Astrocyte (in vitro differentiated cells and primary cell): Measurements from ENCODE around the gene ZFYVE28. TPM values are rescaled to one million over a fixed set of nuclear protein-coding genes. Genes with fewer than 3 reads are reported as not detected.

ENCODE experiments used
- DNase-seq: peaks from one replicate; pipeline ENCODE4 v3.0.0-alpha.2; 2010; ENCODE audit warnings: low read depth
- FAIRE-seq: peaks from 2 replicates; lab custom pipeline; 2011; peaks lifted over from hg19 to GRCh38; lab: Jason Lieb, UNC
- H2AFZ ChIP-seq: 2 replicates; pipeline ENCODE4 v1.6.0; 2012; ENCODE audit warnings: low read depth, low read length, inconsistent platforms
- H3K27ac ChIP-seq: 2 replicates; pipeline ENCODE4 v1.5.1; 2011; ENCODE audit warnings: low read depth, low read length, inconsistent platforms
- H3K27me3 ChIP-seq: 2 replicates; pipeline ENCODE4 v1.6.0; 2011; ENCODE audit warnings: low read length, inconsistent platforms; ENCODE audit not compliant: insufficient read depth
- H3K36me3 ChIP-seq: 2 replicates; pipeline ENCODE4 v1.5.1; 2011; ENCODE audit warnings: low read length, inconsistent platforms; ENCODE audit not compliant: insufficient read depth
- H3K4me1 ChIP-seq: 2 replicates; pipeline ENCODE4 v1.5.1; 2011; ENCODE audit warnings: low read length, inconsistent platforms; ENCODE audit not compliant: insufficient read depth
- H3K4me2 ChIP-seq: 2 replicates; pipeline ENCODE4 v1.6.0; 2012; ENCODE audit warnings: low read length, inconsistent platforms
- H3K4me3 ChIP-seq: 2 replicates; pipeline ENCODE4 v1.5.1; 2011; ENCODE audit warnings: low read depth, mild to moderate bottlenecking, low read length, inconsistent platforms; ENCODE audit not compliant: insufficient read depth
- H3K79me2 ChIP-seq: 2 replicates; pipeline ENCODE4 v1.6.0; 2012; ENCODE audit warnings: mild to moderate bottlenecking, low read length, inconsistent platforms; ENCODE audit not compliant: insufficient read depth
- H3K9ac ChIP-seq: 2 replicates; pipeline ENCODE4 v1.6.0; 2012; ENCODE audit warnings: mild to moderate bottlenecking, low read length, inconsistent platforms
- H3K9me3 ChIP-seq: 2 replicates; pipeline ENCODE4 v1.5.1; 2012; ENCODE audit warnings: low read depth, mild to moderate bottlenecking, low read length, inconsistent platforms; ENCODE audit not compliant: insufficient read depth
- H4K20me1 ChIP-seq: 2 replicates; pipeline ENCODE4 v1.6.0; 2012; ENCODE audit warnings: low read length, inconsistent platforms; ENCODE audit not compliant: insufficient read depth
- H3K27ac Mint-ChIP-seq: one replicate; pipeline ENCODE4 v1.8.0; 2021; ENCODE audit warnings: mild to moderate bottlenecking, mixed read lengths; ENCODE audit not compliant: unreplicated experiment
- H3K27me3 Mint-ChIP-seq: one replicate; pipeline ENCODE4 v1.8.0; 2021; ENCODE audit warnings: low read depth, mixed read lengths; ENCODE audit not compliant: unreplicated experiment
- H3K36me3 Mint-ChIP-seq: one replicate; pipeline ENCODE4 v1.8.0; 2021; ENCODE audit warnings: low read depth, mixed read lengths; ENCODE audit not compliant: unreplicated experiment
- H3K4me1 Mint-ChIP-seq: one replicate; pipeline ENCODE4 v1.8.0; 2021; ENCODE audit warnings: low read depth, mixed read lengths; ENCODE audit not compliant: unreplicated experiment
- H3K4me3 Mint-ChIP-seq: one replicate; pipeline ENCODE4 v1.8.0; 2021; ENCODE audit warnings: mild to moderate bottlenecking, moderate library complexity, mixed read lengths; ENCODE audit not compliant: unreplicated experiment
- H3K9me3 Mint-ChIP-seq: one replicate; pipeline ENCODE4 v1.8.0; 2021; ENCODE audit warnings: mild to moderate bottlenecking, mixed read lengths; ENCODE audit not compliant: unreplicated experiment
- EZH2 ChIP-seq: IDR thresholded peaks from 2 replicates; pipeline ENCODE4 v1.6.1; 2012; ENCODE audit warnings: mild to moderate bottlenecking, low read length, inconsistent platforms; ENCODE audit not compliant: insufficient read depth
- total RNA-seq: library from RNA; stranded (reverse); gene quantifications from 2 replicates; pipeline ENCODE4 v1.2.1, GENCODE V29; 2021
- TF ChIP-seq, protein P1 (sequence below): IDR thresholded peaks from 2 replicates; pipeline ENCODE4 v1.5.1; 2011; ENCODE audit warnings: low read depth, mild to moderate bottlenecking, inconsistent platforms, low read length, moderate library complexity; ENCODE audit not compliant: insufficient read depth

The ZFYVE28 gene
- total RNA-seq, 1 donor from 2014 or later: 0.68 TPM

- Histone ChIP-seq H3K4me3 (no peak overlapping the region), H3K9me3 (no peaks in the 10 kb centered on the region), H4K20me1 (no peaks in the 10 kb centered on the region), H3K4me1 (no peaks in the 10 kb centered on the region), H3K27ac (no peak overlapping the region), H3K4me2 (no peak overlapping the region), H3K79me2 (no peaks in the 10 kb centered on the region), H3K27me3 (no peaks in the 10 kb centered on the region), H3K9ac (no peak overlapping the region), H2AFZ (no peak overlapping the region), H3K36me3 (no peaks in the 10 kb centered on the region)
- H3K4me1 Mint-ChIP-seq: no peaks in the 10 kb centered on the region
- H3K36me3 Mint-ChIP-seq: no peaks in the 10 kb centered on the region
- TF ChIP-seq EZH2: no peak
- TF ChIP-seq, protein P1, sequence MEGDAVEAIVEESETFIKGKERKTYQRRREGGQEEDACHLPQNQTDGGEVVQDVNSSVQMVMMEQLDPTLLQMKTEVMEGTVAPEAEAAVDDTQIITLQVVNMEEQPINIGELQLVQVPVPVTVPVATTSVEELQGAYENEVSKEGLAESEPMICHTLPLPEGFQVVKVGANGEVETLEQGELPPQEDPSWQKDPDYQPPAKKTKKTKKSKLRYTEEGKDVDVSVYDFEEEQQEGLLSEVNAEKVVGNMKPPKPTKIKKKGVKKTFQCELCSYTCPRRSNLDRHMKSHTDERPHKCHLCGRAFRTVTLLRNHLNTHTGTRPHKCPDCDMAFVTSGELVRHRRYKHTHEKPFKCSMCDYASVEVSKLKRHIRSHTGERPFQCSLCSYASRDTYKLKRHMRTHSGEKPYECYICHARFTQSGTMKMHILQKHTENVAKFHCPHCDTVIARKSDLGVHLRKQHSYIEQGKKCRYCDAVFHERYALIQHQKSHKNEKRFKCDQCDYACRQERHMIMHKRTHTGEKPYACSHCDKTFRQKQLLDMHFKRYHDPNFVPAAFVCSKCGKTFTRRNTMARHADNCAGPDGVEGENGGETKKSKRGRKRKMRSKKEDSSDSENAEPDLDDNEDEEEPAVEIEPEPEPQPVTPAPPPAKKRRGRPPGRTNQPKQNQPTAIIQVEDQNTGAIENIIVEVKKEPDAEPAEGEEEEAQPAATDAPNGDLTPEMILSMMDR: no peak
- H3K4me3 Mint-ChIP-seq: no peak overlapping the region
- H3K9me3 Mint-ChIP-seq: peaks cover 2% of the 10 kb centered on the region
- no peak for FAIRE-seq
- H3K27me3 Mint-ChIP-seq: peaks cover 36% of the 10 kb centered on the region
- no peak overlapping the region for H3K27ac Mint-ChIP-seq
- DNase-seq: no peak
Measured at GRCh38 chr4:2290974-2291704, 127.3 kb downstream of the ZFYVE28 start.

DNA sequence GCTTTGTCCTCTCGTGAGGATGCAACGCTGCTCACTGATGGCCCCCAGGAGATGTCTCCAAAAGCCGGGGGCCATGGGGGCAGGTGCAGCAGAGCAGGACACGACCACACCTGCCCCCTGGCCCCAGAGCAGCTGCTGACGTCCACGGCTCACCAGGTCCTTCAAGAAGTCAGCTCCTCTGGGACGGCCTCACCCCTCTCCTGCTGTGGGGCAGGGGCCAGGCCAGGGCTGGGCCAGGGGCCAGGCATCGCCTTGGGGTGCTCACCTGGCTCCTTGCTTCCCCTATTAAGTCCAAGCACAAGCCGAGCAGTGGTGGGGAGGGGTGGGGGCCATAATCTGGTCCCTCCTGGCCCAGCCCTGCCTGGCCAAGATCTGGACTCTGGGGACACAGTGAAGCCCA, 128.0 kb downstream of the ZFYVE28 start:
- Mint-ChIP-seq H3K4me3 (no peak overlapping the region), H3K9me3 (peaks cover 2% of the 10 kb centered on the region), H3K36me3 (no peaks in the 10 kb centered on the region), H3K27me3 (peaks cover 33% of the 10 kb centered on the region), H3K4me1 (peaks cover 1% of the 10 kb centered on the region), H3K27ac (no peak overlapping the region)
- H3K4me1 ChIP-seq: peaks cover 5% of the 10 kb centered on the region
- no peaks in the 10 kb centered on the region for H3K36me3 ChIP-seq
- no peak for TF ChIP-seq EZH2
- TF ChIP-seq, protein P1: no peak
- H3K4me3 ChIP-seq: no peak overlapping the region
- H3K27me3 ChIP-seq: no peaks in the 10 kb centered on the region
- no peak overlapping the region for H3K9ac ChIP-seq
- H4K20me1 ChIP-seq: no peaks in the 10 kb centered on the region
- H3K9me3 ChIP-seq: no peaks in the 10 kb centered on the region
- no peak overlapping the region for H3K27ac ChIP-seq
- H3K4me2 ChIP-seq: no peak overlapping the region
- DNase-seq (no peak), FAIRE-seq (no peak)
- no peaks in the 10 kb centered on the region for H3K79me2 ChIP-seq
- no peak overlapping the region for H2AFZ ChIP-seq

DNA sequence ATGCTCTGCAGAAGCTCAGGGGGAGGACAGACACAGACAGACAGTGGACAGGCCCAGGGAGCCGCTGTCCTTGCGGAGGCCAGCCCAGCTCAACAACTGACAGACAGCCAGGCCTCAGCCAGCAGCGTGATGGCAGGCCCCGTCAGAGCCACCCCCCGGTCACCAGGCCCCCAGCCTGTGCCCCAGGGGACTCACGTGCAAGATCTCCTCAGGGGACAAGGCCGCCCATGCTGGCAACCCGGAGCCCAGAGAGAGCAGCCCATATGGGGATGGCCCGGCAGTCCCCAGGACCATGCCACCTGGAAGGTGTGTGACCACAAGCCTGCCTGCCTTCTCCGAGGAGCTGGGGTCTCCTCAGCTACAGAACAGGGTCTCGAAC, 128.5 kb downstream of the ZFYVE28 start:
- H3K27ac Mint-ChIP-seq: no peak overlapping the region

More for the DNA sequence above, 128.5 kb downstream of the ZFYVE28 start:
- Histone ChIP-seq H3K4me3 (no peak overlapping the region), H4K20me1 (no peaks in the 10 kb centered on the region), H3K36me3 (no peaks in the 10 kb centered on the region), H3K9me3 (no peaks in the 10 kb centered on the region), H3K79me2 (no peaks in the 10 kb centered on the region), H3K27ac (no peak overlapping the region), H3K4me2 (no peak overlapping the region), H3K27me3 (no peaks in the 10 kb centered on the region), H2AFZ (no peak overlapping the region), H3K4me1 (peaks cover 10% of the 10 kb centered on the region), H3K9ac (no peak overlapping the region)
- Mint-ChIP-seq H3K36me3 (no peaks in the 10 kb centered on the region), H3K9me3 (peaks cover 2% of the 10 kb centered on the region), H3K27me3 (peaks cover 30% of the 10 kb centered on the region), H3K4me1 (peaks cover 5% of the 10 kb centered on the region), H3K4me3 (no peak overlapping the region)
- TF ChIP-seq, protein P1: no peak
- TF ChIP-seq EZH2: no peak
- DNase-seq (no peak), FAIRE-seq (no peak)
